Adipose tissue (tissue), 3 donors: Measurements from ENCODE around the gene TNFSF8. TPM values are rescaled to one million over a fixed set of nuclear protein-coding genes. Genes with fewer than 3 reads are reported as not detected.

Experiments used
- H3K27ac ChIP-seq: one replicate; pipeline ENCODE4 v1.5.1; 2013; ENCODE audit warnings: low read depth, low read length
- WGBS, 3 donors: extraction: QIAGEN DNeasy Blood & Tissue Kit; methylation state at CpG; one replicate each; pipeline ENCODE4 v1.1.7; 2013; 5-methylcytosine and 5-hydroxymethylcytosine counted together
- polyA plus RNA-seq, 3 donors: library from polyadenylated mRNA; stranded (reverse); fragments of 200-250 nt; gene quantifications; one replicate each; pipeline ENCODE4 v1.2.3, GENCODE V29; 2013
- donor health status: healthy with polysubstance abuse.
- donor health status: Bipolar disorder and iron deficiency.
- donor health status: healthy.

The TNFSF8 gene
- polyA plus RNA-seq, 3 donors: 0.67 to 2.2 (median 2.0) TPM

- 67 to 78% (median 71%) methylated on average over 2 of the region's 2 CpGs for WGBS, 3 donors
- H3K27ac ChIP-seq: no peak overlapping the region
Observed at GRCh38 chr9:114911167-114911821, 19.1 kb downstream of the TNFSF8 start.

DNA sequence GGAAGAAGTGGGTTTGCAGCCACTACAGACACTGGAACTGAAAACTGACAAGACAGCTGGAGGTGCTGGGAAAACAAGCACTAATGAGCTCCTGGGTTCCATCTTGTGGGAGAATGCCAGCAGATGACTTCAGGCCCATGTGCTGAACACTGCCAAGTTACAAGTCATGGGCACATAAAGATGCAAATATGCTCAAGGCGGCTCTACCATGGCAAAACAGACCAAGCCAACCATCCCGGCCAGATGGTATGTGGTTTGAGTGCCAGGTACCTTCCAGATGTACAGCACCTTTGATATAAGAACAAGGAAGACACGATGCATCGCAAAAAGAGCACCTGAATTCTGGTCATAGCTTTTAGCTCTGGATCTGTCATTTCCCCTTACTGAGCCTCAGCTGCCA lies 19.9 kb downstream of the TNFSF8 start:
- 79 to 95% (median 93%) methylated on average over 4 of the region's 4 CpGs for WGBS, 3 donors
- no peak overlapping the region for H3K27ac ChIP-seq

- no peak overlapping the region for H3K27ac ChIP-seq
- WGBS, 3 donors: 78 to 95% (median 88%) methylated on average over 1 of the region's 1 CpG
Observed at GRCh38 chr9:114909661-114910060, 20.7 kb downstream of the TNFSF8 start.

GRCh38 chr9:114908805-114909448 lies 21.5 kb downstream of the TNFSF8 start:
- no peak overlapping the region for H3K27ac ChIP-seq
- WGBS, 3 donors: 71 to 73% (median 73%) methylated on average over 6 of the region's 6 CpGs

DNA sequence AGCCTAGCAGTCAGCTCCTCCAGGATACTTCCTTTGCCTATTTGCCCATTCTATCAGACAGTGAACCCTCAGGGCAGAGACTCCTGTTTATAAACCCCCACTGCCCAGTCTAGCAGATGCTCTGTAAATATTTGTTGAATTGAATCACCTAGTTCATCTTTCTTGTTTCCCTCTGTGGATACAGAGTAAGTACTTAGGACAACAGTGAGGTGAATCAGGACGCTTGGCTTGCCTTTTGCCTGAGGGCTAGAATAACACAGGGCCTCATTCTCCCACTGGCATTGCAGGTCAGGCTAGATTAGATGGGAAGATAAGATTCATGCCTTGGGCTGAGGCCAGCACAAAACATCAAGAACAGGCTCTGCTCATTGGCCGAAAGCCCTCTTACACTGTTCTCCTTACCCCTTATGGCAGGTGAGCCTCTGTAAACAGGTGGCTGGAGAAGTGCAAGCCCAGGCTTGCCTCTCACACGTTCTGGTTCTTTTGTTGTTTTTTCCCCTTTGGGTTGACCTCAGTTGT lies 22.2 kb downstream of the TNFSF8 start:
- H3K27ac ChIP-seq: no peak overlapping the region
- 62 to 82% (median 73%) methylated on average over 3 of the region's 3 CpGs for WGBS, 3 donors

DNA sequence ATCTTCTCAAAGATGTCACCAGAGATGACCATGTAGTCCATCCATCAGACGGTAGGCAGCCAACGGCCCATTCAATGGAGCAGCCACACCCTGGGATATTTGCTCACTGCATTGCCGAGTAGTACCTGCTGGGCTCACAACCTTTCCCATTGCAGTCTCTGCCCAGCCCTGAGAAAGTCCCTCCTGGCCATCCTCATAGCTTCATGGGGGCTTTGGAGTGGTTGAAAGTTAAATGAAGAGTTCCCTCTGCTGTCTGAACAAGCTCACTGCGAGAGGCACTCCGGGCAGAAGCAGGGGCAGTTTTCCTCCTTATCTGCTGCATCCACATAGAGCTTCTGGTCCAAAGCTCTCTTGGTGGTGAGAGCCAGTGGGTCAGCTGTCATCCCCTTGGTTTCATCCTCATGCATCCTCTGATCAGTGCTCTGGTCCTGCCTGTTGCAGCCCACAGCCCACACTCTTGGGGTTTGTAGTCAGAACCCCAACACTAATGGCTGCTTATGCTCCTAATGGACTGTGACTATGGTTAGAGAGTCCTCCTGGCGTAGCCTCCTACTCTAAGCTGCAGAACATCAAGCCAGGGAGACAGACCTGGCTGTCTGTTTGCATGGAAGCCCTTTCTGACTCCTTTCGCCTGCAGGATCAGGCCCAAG lies 23.3 kb downstream of the TNFSF8 start:
- 41 to 68% (median 67%) methylated on average over 7 of the region's 7 CpGs for WGBS, 3 donors

DNA sequence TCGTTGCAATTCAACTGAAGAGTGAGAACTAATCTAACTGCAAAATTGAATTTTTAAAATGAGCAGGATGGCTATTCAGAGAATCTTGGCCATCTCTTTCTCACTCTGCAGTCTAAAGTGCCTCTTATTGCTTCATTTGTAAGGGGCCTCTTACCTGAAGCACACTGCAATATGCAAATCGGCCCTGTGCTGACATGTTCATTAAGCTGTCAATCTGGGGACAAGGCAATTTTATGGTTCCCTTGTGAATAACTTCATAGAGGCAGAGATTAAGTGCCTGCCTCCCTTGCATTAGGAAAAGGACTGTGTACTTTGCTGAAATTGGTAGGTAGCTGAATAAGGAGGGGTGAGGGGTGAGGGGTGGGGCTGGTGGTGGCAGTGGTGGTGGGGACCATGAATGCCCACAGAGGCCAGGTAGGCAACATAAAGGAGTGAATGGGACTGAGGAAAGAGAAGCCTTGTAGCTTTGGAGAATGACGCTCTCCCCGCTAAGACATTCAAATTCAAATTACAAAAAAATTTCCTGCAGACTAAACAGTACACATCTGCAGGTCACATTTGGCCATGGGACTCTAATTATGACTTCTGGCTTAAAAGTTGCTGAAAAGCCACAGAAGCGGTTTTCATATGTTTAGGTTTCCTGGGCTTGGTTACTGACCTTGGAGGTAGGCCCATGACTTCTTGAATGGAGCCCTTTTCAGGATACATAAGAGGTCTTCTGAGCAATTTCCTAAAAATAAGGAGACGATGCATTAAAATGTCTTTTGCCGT lies 25.0 kb downstream of the TNFSF8 start:
- WGBS, 3 donors: 83 to 86% (median 86%) methylated on average over 7 of the region's 7 CpGs
- H3K27ac ChIP-seq: no peak overlapping the region

More for the DNA sequence above, 23.3 kb downstream of the TNFSF8 start:
- H3K27ac ChIP-seq: no peak overlapping the region

DNA sequence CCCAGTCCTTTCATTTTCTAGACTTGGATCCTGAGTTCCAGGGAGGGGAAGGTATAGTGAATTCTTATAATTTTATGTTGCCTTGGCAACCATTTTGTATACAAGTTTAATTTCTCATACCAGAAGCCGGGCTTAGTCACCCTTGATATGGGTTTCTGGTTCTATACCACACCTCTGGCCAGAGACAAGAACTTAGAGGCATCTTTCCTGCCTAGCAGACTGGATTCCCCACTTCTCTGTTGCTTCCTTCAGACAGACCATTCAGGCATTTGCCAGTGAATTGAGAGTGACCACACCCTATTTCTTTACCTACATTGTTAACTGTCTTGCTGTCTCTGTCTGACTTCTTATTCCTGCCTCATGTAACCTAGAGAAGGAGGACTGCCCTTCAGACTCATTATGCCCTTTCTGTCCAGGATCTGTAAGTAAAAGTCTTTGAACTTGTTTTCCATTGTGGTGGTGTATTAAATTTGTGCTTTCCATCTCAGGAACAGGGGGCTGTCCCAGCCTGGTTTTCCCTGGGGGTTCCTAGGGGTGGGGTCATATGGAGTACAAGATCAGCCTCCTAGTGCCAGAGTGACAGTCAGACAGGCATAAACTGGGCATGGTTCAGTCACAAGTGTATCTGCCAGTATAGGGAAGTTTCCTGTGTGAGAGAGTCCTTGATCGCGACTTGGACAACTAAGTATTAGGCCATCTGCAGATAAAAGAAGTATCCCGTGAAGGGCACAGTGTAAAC lies 27.4 kb downstream of the TNFSF8 start:
- no peak overlapping the region for H3K27ac ChIP-seq
- WGBS, 3 donors: 65 to 83% (median 83%) methylated on average over 4 of the region's 4 CpGs

DNA sequence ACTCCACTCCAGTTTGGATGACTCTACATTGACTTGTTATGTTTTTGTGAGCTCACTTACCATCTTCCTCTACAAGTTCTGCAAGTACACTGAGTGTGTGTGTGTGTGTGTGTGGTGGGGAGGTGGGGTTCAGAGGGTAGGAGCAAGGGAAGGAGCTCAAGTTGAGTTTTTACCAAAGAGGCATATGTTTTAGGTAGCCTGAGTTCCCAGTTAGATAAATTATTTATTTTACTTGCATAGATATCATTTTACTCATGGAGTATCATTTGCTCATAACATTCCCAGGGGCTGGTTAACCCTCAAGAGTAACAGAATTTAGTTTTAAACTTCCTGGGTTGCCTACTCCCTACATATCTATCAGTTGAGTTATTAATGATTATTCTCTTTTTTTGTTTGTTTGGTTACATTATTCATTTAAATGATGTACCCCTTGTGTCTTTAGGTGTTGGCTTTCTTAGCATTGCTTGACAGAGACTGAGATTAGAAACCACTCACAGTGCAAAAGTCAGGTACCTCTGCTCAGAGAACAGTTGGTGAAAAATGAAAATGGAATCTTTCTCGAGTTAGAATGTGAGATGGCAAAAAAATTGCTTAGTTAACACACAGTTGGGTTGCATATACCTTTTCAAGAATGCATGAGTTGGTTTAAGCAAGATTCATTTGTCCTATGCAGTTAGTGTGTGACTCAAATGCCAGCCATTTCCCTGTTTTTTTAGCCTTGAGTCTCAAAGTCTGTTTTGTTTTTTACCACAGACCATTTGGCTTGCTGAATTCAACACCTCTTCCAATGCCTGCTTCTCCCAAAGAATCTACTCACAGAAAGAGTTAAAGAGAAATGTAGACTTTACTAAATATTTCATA lies 29.2 kb downstream of the TNFSF8 start:
- no peak overlapping the region for H3K27ac ChIP-seq
- WGBS, 3 donors: 71 to 81% (median 72%) methylated on average over 1 of the region's 1 CpG

GRCh38 chr9:114899995-114900394 lies 30.4 kb downstream of the TNFSF8 start:
- H3K27ac ChIP-seq: no peak overlapping the region

GRCh38 chr9:114899461-114899860 lies 30.9 kb downstream of the TNFSF8 start:
- H3K27ac ChIP-seq: no peak overlapping the region
- WGBS, 3 donors: 70 to 84% (median 83%) methylated on average over 2 of the region's 2 CpGs

- WGBS, 3 donors: 37 to 60% (median 48%) methylated on average over 9 of the region's 9 CpGs
- no peak overlapping the region for H3K27ac ChIP-seq
Observed at GRCh38 chr9:114898741-114899140, 31.6 kb downstream of the TNFSF8 start.

GRCh38 chr9:114897196-114897595 lies 33.2 kb downstream of the TNFSF8 start:
- WGBS, 3 donors: 75 to 88% (median 85%) methylated on average over 3 of the region's 3 CpGs
- H3K27ac ChIP-seq: no peak overlapping the region

DNA sequence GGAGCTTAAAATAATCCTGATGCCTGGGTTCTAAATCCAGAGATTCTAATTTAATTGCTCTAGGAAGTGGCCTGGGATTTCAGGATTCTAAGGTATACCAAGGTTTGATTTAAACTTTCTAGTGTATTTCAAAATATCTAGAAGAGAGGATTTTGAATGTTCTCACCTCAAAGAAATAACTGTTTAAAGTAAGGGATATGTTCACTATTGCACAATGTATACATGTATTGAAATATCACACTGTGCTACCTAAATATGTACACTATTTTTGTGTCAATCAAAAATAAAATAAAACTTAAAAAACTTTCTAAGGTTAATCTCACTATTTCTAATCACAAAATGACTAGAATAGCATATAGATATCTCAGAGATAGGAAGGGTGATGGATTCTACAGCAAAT lies 34.0 kb downstream of the TNFSF8 start:
- no peak overlapping the region for H3K27ac ChIP-seq

GRCh38 chr9:114895521-114895991 lies 34.8 kb downstream of the TNFSF8 start:
- no peak overlapping the region for H3K27ac ChIP-seq

GRCh38 chr9:114894609-114895433 lies 35.6 kb downstream of the TNFSF8 start:
- no peak overlapping the region for H3K27ac ChIP-seq
- 42 to 49% (median 42%) methylated on average over 7 of the region's 7 CpGs for WGBS, 3 donors

DNA sequence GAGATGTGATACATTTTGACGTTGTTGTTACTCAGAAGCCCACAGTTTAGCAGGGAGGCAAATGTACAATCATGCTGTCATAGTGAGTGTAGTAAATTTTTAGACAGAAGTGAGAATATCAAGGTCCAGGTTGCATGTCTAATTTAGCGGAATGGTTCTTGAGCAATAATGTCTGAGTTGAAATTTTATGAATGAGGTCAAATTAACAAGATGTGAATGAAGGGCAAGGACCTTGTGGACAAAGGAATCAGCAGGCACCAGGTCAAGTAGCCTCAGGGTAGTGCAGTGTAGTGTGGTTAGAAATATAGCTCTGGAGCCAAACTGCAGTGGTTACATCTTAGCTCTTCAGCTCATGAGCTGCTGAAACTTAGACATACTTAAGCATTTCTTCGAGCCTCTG lies 36.2 kb downstream of the TNFSF8 start:
- H3K27ac ChIP-seq: no peak overlapping the region
- WGBS, 3 donors: 71 to 76% (median 73%) methylated on average over 3 of the region's 3 CpGs
